Measurements from ENCODE around the gene AUH.
A peak's percentile ranks its signal among the peaks of the same experiment; 100 is the strongest.

AUH gene

GRCh38 chr9:91197232-91198181 lies 164.2 kb downstream of the AUH start:
- peak overlapping the region; percentile 25 for H3K27ac ChIP-seq
- no peak for TF ChIP-seq CTCF (IDR thresholded peaks at IDR 0.05)
- TF ChIP-seq ZFX (IDR thresholded peaks at IDR 0.05; ENCODE audit: borderline replicate concordance): no peak

- H3K27ac ChIP-seq: no peak overlapping the region
- TF ChIP-seq ZFX (IDR thresholded peaks at IDR 0.05; ENCODE audit: borderline replicate concordance) (no peak), CTCF (IDR thresholded peaks at IDR 0.05) (no peak)
These were observed 165.4 kb downstream of the AUH start for GRCh38 chr9:91196103-91196950.

- H3K27ac ChIP-seq: no peak overlapping the region
- TF ChIP-seq ZFX (IDR thresholded peaks at IDR 0.05; ENCODE audit: borderline replicate concordance) (no peak), CTCF (IDR thresholded peaks at IDR 0.05) (no peak)
These were observed 166.2 kb downstream of the AUH start for GRCh38 chr9:91195372-91196012.

- H3K27ac ChIP-seq: peak overlapping the region; percentile 74
- TF ChIP-seq ZFX (IDR thresholded peaks at IDR 0.05; ENCODE audit: borderline replicate concordance) (no peak), CTCF (IDR thresholded peaks at IDR 0.05) (peak; percentile 27; the same call in 1 of the 2 replicates)
These were observed 167.9 kb downstream of the AUH start for GRCh38 chr9:91193658-91194391.

- TF ChIP-seq CTCF (IDR thresholded peaks at IDR 0.05) (no peak; the same call in 1 of the 2 replicates), ZFX (IDR thresholded peaks at IDR 0.05; ENCODE audit: borderline replicate concordance) (no peak)
- peak overlapping the region; percentile 74 for H3K27ac ChIP-seq
These were observed 168.5 kb downstream of the AUH start for GRCh38 chr9:91193087-91193657.

- TF ChIP-seq CTCF (IDR thresholded peaks at IDR 0.05) (no peak), ZFX (IDR thresholded peaks at IDR 0.05; ENCODE audit: borderline replicate concordance) (no peak)
- peak overlapping the region; percentile 74 for H3K27ac ChIP-seq
These were observed 169.2 kb downstream of the AUH start for GRCh38 chr9:91192381-91193086.

Measured in 22Rv1 (cell line).